HG02763 (cell line): ENCODE measurements around the gene PTEN.
"Not testable (repeated sequence)": the region's sequence is repeated elsewhere in the genome, so short reads cannot be mapped to it uniquely, and the experiment has no call there.

Source experiments
- ATAC-seq: cut with Tn5 transposase; IDR thresholded peaks from one replicate; pipeline ENCODE4 v1.9.1; 2021; ENCODE audit warnings: mild to moderate bottlenecking, moderate library complexity; ENCODE audit not compliant: unreplicated experiment

PTEN gene

DNA sequence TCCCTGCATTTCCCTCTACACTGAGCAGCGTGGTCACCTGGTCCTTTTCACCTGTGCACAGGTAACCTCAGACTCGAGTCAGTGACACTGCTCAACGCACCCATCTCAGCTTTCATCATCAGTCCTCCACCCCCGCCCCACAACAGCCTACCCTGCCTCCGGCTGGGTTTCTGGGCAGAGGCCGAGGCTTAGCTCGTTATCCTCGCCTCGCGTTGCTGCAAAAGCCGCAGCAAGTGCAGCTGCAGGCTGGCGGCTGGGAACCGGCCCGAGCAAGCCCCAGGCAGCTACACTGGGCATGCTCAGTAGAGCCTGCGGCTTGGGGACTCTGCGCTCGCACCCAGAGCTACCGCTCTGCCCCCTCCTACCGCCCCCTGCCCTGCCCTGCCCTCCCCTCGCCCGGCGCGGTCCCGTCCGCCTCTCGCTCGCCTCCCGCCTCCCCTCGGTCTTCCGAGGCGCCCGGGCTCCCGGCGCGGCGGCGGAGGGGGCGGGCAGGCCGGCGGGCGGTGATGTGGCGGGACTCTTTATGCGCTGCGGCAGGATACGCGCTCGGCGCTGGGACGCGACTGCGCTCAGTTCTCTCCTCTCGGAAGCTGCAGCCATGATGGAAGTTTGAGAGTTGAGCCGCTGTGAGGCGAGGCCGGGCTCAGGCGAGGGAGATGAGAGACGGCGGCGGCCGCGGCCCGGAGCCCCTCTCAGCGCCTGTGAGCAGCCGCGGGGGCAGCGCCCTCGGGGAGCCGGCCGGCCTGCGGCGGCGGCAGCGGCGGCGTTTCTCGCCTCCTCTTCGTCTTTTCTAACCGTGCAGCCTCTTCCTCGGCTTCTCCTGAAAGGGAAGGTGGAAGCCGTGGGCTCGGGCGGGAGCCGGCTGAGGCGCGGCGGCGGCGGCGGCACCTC, at the start of gene PTEN, which contains the start of gene KLLN:
Gene PTEN (plus strand): TSS at position 573 of the 891 bp plus-strand sequence. CDS start 845 bp downstream, outside the sequence.
Gene KLLN (minus strand): TSS at position 481 of the 891 bp plus-strand sequence. CDS start 1,046 bp downstream, outside the sequence.
- peak; percentile 34 for ATAC-seq

GRCh38 chr10:87816163-87816897, 47.1 kb upstream of the PTEN start:
- ATAC-seq: no peak

DNA sequence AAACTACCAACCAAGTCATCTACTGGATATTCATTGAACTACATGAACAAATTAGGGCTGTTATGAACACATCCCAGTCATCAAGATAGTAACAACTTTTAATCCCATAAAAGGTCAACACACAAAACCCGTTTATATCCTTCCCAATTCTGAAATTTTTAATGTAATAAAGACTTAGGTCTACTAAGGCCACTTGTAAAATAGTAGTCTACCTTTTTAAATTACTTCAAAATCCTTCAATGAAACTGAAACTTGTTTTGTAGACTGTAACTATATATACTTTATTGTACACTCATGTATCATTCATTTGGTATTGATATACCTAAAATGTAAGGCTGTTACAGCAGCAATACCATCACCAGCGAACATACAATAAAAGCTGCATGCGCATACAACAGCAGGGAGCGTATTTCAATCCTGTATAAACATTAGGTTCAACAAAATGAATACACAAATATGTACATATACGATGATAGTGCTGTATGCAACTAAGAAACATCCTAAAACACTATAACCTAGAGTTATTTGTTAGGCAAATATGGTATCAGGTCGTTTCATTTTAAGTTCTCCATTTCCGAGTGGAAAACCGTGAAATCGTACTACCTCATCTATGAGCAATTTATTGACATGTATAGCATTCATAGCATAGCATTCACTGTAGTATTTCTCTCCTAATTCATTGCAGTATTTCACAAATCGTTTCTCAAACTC, 46.4 kb upstream of the PTEN start:
- no peak for ATAC-seq

GRCh38 chr10:87817609-87818504, 45.6 kb upstream of the PTEN start, which contains the start of gene ATAD1:
TSS of gene ATAD1 (minus strand) at chr10:87818226. CDS start at chr10:87814599, 3,627 bp downstream.
- ATAC-seq: peak; percentile 83

GRCh38 chr10:87818505-87819288, 44.7 kb upstream of the PTEN start:
- ATAC-seq: peak; percentile 50

- ATAC-seq: no peak
These were observed 44.2 kb upstream of the PTEN start for GRCh38 chr10:87819289-87819585.

DNA sequence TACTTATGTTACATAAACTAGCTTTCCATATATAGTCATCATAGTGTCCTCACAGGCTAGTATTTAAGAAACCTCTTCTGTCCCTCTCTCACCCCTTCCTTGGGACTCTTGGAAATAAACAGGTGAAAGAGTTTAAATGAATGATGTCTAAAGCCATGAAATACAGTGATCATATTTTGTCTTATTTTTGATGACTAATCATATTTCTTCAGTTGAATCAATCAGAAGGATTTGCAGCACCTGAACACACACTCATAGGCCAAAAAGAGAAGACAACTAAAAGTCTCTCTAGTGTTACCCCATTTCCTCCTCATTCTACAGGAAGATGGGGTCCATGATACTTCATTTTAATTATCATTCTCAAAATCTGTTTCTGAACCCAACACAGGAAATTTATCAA, 36.8 kb upstream of the PTEN start:
- ATAC-seq: no peak

- no peak for ATAC-seq
These were observed 35.7 kb upstream of the PTEN start for GRCh38 chr10:87827681-87828080.

GRCh38 chr10:87829051-87829450, 34.4 kb upstream of the PTEN start:
- not testable (repeated sequence) for ATAC-seq

DNA sequence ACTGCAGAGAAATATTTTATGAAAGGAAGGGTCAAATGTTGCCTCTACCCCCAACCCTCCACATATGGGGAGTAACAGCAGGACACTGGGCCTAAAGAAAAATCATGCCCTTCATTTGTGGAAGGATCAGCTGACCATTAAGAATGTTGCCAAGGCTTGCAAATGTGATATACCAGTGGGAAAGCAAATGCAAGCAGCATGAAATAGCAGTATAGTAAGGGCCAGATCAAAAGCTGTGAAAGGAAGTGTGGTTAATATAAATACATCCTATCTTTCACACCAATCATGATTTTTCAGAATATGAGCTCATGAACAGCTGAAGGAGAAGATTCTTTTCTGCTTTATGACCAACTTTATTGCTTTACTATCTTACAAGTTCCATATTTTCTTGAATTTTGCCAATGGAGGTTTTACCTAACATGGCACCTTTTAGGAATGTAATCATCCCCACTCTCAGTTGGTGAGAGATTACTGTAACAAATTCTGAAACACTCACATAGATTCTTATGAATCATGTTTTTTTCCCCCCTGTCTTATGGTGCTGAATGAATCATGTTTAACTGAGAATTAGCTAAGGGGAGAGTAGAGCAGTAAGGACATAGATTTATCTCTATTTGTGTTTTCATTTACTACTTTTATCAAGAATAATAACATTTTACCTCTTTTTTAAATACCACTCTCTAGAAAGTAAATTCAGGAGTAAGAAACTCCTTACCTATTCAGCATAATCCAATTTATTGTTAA, 33.3 kb upstream of the PTEN start:
- ATAC-seq: no peak

DNA sequence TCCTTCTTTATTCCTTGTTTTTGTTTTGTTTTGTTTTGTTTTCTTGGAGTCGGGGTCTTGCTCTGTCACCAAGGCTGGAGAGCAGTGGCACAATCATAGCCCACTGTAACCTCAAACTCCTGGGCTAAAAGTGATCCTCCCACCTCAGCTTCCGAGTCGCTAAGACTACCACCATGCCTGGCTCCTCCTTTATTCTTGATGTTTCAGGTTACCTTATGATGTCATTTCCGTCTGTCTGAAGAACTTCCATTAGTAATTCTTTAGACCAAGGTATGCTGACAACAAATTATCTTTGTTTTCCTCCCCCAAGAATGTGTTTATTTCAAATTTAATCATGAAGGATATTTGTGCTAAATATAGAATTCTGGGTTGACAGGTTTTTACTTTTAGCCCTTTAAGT, 27.3 kb upstream of the PTEN start:
- ATAC-seq: no peak

- ATAC-seq: no peak
These were observed 26.0 kb upstream of the PTEN start for GRCh38 chr10:87837445-87837844.

GRCh38 chr10:87838650-87839049, 24.8 kb upstream of the PTEN start:
- no peak for ATAC-seq

DNA sequence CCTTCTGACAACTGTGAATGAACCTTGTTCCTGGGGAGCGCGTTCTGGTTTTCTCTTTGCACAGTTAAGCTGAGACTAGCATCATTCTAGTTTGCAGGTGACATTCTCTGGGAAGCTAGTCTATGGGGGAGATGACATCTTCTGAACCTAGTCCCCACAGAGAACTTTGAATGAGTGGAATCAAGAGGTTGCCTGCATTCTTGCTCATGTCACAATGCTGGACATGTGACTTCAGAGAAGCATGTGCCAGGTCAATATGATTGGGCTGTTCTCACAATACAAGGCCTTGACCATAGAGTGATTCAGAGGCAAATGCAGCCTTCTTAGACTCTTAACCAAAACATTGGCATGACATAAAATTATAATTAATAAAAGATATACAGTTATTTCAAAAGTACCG, 22.2 kb upstream of the PTEN start:
- ATAC-seq: no peak

GRCh38 chr10:87842220-87842641, 21.2 kb upstream of the PTEN start:
- no peak for ATAC-seq

DNA sequence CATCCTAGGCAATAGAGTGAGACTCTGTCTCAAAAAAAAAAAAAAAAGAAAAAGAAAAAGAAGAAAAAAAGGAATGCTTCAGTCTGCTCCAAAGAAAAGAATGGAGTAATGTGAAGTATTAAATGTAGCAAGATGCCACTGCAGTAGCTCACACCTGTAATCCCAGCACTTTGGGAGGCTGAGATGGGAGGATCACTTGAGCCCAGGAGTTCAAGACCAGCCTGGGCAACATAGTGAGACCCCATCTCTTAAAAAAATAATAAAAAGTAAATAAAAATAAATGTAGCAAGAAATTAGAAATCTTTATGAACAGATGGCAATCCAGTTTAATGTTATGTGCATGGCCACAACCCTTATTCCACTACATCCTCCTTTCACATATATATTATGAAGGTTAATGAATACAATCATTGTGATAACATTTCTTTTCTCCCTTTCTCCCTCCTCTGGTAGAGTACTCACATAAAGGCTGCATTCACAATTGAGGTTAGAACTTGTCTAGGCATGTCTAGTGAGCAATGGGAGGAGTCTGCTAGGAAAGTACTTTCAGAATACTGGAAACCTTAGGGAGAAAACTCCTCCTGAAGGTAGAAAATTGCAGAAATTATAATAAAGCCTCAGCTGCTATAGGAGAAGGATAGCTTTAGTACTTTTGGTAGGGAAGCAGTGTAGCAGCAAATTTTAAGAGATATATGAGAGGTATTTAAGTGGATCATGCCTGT, 20.5 kb upstream of the PTEN start:
- ATAC-seq: no peak

DNA sequence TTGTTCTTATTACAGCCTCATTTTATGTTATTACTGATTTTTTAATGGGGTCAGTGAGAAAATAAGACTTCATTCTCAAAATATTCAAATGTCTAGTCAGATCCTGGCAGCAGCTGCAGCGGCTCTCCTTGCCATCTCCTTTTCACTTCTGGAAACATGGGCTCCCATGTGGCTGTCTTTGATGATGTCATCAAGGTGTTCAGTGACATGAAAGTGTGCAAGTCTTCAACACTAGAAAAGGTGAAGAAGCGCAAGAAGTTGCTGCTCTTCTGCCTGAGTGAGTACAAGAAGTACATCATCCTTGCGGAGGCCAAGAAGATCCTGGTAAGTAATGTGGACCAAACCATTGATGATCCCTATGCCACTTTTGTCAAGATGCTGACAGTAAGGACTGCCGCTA, 19.7 kb upstream of the PTEN start:
- no peak for ATAC-seq
